ENCODE results near the gene G2E3. TPM values are rescaled to one million over a fixed set of nuclear protein-coding genes. Genes with fewer than 3 reads are reported as not detected.

Gene G2E3
- total and polyA plus RNA-seq, 2 of the 13 experiments (the other 11 are each of a cell fraction or from before 2014, with no cell fraction given): 22.8 to 63.0 TPM

- TF ChIP-seq ERF (CRISPR knock-in tag; IDR thresholded peaks at IDR 0.05): peak; percentile 100
- TF ChIP-seq ELF3 (CRISPR knock-in tag; IDR thresholded peaks at IDR 0.05): peak; percentile 96
- TF ChIP-seq RXRB (CRISPR knock-in tag; IDR thresholded peaks at IDR 0.05; ENCODE audit: borderline replicate concordance): peak; percentile 94
- peak; percentile 1; the same call in 1 of the 2 replicates for TF ChIP-seq STAG1 (CRISPR knock-in tag; IDR thresholded peaks at IDR 0.05)
- TF ChIP-seq ZNF326 (CRISPR knock-in tag; IDR thresholded peaks at IDR 0.05; ENCODE audit: borderline replicate concordance): peak; percentile 64
- TF ChIP-seq ZNF710 (CRISPR knock-in tag; IDR thresholded peaks at IDR 0.05; ENCODE audit: borderline replicate concordance): peak; percentile 92
- TF ChIP-seq ZNF570 (CRISPR knock-in tag; IDR thresholded peaks at IDR 0.05; ENCODE audit: borderline replicate concordance): peak; percentile 92
- TF ChIP-seq, protein P1, sequence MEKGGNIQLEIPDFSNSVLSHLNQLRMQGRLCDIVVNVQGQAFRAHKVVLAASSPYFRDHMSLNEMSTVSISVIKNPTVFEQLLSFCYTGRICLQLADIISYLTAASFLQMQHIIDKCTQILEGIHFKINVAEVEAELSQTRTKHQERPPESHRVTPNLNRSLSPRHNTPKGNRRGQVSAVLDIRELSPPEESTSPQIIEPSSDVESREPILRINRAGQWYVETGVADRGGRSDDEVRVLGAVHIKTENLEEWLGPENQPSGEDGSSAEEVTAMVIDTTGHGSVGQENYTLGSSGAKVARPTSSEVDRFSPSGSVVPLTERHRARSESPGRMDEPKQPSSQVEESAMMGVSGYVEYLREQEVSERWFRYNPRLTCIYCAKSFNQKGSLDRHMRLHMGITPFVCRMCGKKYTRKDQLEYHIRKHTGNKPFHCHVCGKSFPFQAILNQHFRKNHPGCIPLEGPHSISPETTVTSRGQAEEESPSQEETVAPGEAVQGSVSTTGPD (CRISPR knock-in tag; IDR thresholded peaks at IDR 0.05): peak; percentile 78; the same call in 1 of the 2 replicates
- TF ChIP-seq SNRNP70 (IDR thresholded peaks at IDR 0.05; ENCODE audit: low read depth, low read length): no peak
- TF ChIP-seq RNF2 (conservative IDR thresholded peaks at IDR 0.05; ENCODE audit: low read depth): no peak
- TF ChIP-seq ZNF335 (CRISPR knock-in tag; IDR thresholded peaks at IDR 0.05): peak; percentile 96
- peak; percentile 97 for TF ChIP-seq ZNF574 (CRISPR knock-in tag; IDR thresholded peaks at IDR 0.05)
- TF ChIP-seq ZHX1 (CRISPR knock-in tag; IDR thresholded peaks at IDR 0.05; ENCODE audit: low read depth): peak; percentile 95
- TF ChIP-seq ZNF75D (CRISPR knock-in tag; IDR thresholded peaks at IDR 0.05; ENCODE audit: borderline replicate concordance): no peak
- TF ChIP-seq KDM4B (CRISPR knock-in tag; IDR thresholded peaks at IDR 0.05): peak; percentile 99
- TF ChIP-seq ZGPAT (CRISPR knock-in tag; IDR thresholded peaks at IDR 0.05): peak; percentile 100
- no peak for TF ChIP-seq REXO4 (CRISPR knock-in tag; IDR thresholded peaks at IDR 0.05; ENCODE audit: borderline replicate concordance)
- TF ChIP-seq MEIS1 (CRISPR knock-in tag; IDR thresholded peaks at IDR 0.05; ENCODE audit: borderline replicate concordance): peak; percentile 100
Observed at GRCh38 chr14:30621940-30622830, 63.2 kb downstream of the G2E3 start, which contains the start of gene SCFD1 (continued).
